Neuronal stem cell (in vitro differentiated cells): ENCODE results near the gene TBPL1.

Experiments
- DNase-seq: peaks from one replicate; pipeline ENCODE4 v3.0.0-alpha.2; 2013; ENCODE audit warnings: low spot score
- H2AFZ ChIP-seq: one replicate; pipeline ENCODE4 v1.6.1; 2013; ENCODE audit warnings: mild to moderate bottlenecking, low read length, inconsistent platforms
- H2AK5ac ChIP-seq: 2 replicates; pipeline ENCODE4 v1.6.1; 2013; ENCODE audit warnings: low read depth, mild to moderate bottlenecking, inconsistent platforms, low read length, moderate library complexity, mixed read lengths
- H2BK120ac ChIP-seq: 2 replicates; pipeline ENCODE4 v1.6.1; 2013; ENCODE audit warnings: low read depth, mild to moderate bottlenecking, inconsistent platforms, low read length, moderate library complexity, mixed read lengths
- H2BK12ac ChIP-seq: one replicate; pipeline ENCODE4 v1.6.1; 2013; ENCODE audit warnings: low read length, inconsistent platforms
- H2BK15ac ChIP-seq: 2 replicates; pipeline ENCODE4 v1.6.1; 2013; ENCODE audit warnings: mild to moderate bottlenecking, low read length, inconsistent platforms, mixed read lengths
- H2BK5ac ChIP-seq: one replicate; pipeline ENCODE4 v1.6.1; 2013; ENCODE audit warnings: inconsistent platforms, mild to moderate bottlenecking, low read length, moderate library complexity
- H3K14ac ChIP-seq: one replicate; pipeline ENCODE4 v1.6.1; 2013; ENCODE audit warnings: low read length, inconsistent platforms
- H3K18ac ChIP-seq: 2 replicates; pipeline ENCODE4 v1.6.1; 2013; ENCODE audit warnings: low read length, inconsistent platforms
- H3K23ac ChIP-seq: 2 replicates; pipeline ENCODE4 v1.6.1; 2013; ENCODE audit warnings: low read depth, mild to moderate bottlenecking, mixed read lengths, low read length, inconsistent platforms; ENCODE audit not compliant: poor library complexity
- H3K27ac ChIP-seq: replicated peaks from 3 replicates; pipeline ENCODE4 v1.5.1; 2013; ENCODE audit warnings: low read length, inconsistent platforms
- H3K27me3 ChIP-seq, 3 experiments: 2 replicates each; pipeline ENCODE4 v1.6.1; 2013; ENCODE audit warnings: low read length in 3 of 3, mild to moderate bottlenecking in 2 of 3, inconsistent platforms in 1 of 3, low read depth in 1 of 3, mixed read lengths in 1 of 3, moderate library complexity in 1 of 3; ENCODE audit not compliant: control insufficient read depth in 3 of 3, insufficient read depth in 3 of 3
- H3K36me3 ChIP-seq, 2 donors: replicated peaks in 1 of 2; 2 replicates each; pipeline ENCODE4 v1.6.1; 2013; ENCODE audit warnings: low read length in 2 of 2; ENCODE audit not compliant: control insufficient read depth in 2 of 2, insufficient read depth in 2 of 2
- H3K4ac ChIP-seq: 2 replicates; pipeline ENCODE4 v1.6.1; 2013; ENCODE audit warnings: inconsistent platforms, mild to moderate bottlenecking, low read length, moderate library complexity
- H3K4me1 ChIP-seq, 2 donors: 1 replicate in 1 of 2; 2 replicates in 1 of 2; pipeline ENCODE4 v1.6.1; 2013; ENCODE audit warnings: low read length in 2 of 2, low read depth in 1 of 2; ENCODE audit not compliant: control insufficient read depth in 2 of 2, insufficient read depth in 1 of 2
- H3K4me2 ChIP-seq: one replicate; pipeline ENCODE4 v1.6.1; 2013; ENCODE audit warnings: mild to moderate bottlenecking, low read length, inconsistent platforms; ENCODE audit not compliant: insufficient read depth, poor library complexity, severe bottlenecking
- H3K4me3 ChIP-seq, 2 donors: 2 replicates each; pipeline ENCODE4 v1.5.1; 2013; ENCODE audit warnings: low read length in 2 of 2, mild to moderate bottlenecking in 2 of 2, inconsistent platforms in 1 of 2, moderate library complexity in 1 of 2
- H3K79me1 ChIP-seq: one replicate; pipeline ENCODE4 v1.6.1; 2013; ENCODE audit warnings: low read depth, mild to moderate bottlenecking, inconsistent platforms, low read length, moderate library complexity
- H3K9ac ChIP-seq: one replicate; pipeline ENCODE4 v1.6.1; 2013; ENCODE audit warnings: mild to moderate bottlenecking, low read depth, low read length, inconsistent platforms; ENCODE audit not compliant: poor library complexity
- H3K9me3 ChIP-seq, 2 donors: replicated peaks in 1 of 2; 2 replicates each; pipeline versions ENCODE3 to v1.6.1; 2013; ENCODE audit warnings: low read length in 2 of 2, mild to moderate bottlenecking in 2 of 2, inconsistent platforms in 1 of 2, low read depth in 1 of 2, mixed read lengths in 1 of 2, moderate library complexity in 1 of 2; ENCODE audit not compliant: control insufficient read depth in 2 of 2, insufficient read depth in 1 of 2
- H4K8ac ChIP-seq: one replicate; pipeline ENCODE4 v1.6.1; 2013; ENCODE audit warnings: low read depth, mild to moderate bottlenecking, inconsistent platforms, low read length, moderate library complexity
- H4K91ac ChIP-seq: one replicate; pipeline ENCODE4 v1.6.1; 2013; ENCODE audit warnings: low read length, low read depth, mild to moderate bottlenecking, inconsistent platforms; ENCODE audit not compliant: poor library complexity
- WGBS, 2 donors: extraction: QIAGEN DNeasy Blood & Tissue Kit; methylation state at CpG; one replicate each; pipeline ENCODE4 v1.1.7; 2013; ENCODE audit warnings: missing lambda C conversion rate in 2 of 2, mixed read lengths in 1 of 2; ENCODE audit not compliant: insufficient read length in 2 of 2, insufficient replicate concordance in 1 of 2; ENCODE audit errors: extremely low coverage in 2 of 2; 5-methylcytosine and 5-hydroxymethylcytosine counted together

The TBPL1 gene

GRCh38 chr6:134007077-134007476, 54.1 kb downstream of the TBPL1 start:
- no peak for DNase-seq
- Histone ChIP-seq H3K4ac (no peak overlapping the region), H2BK120ac (peak overlapping the region; percentile 6), H3K14ac (no peak overlapping the region), H2BK15ac (peak overlapping the region; percentile 28), H3K18ac (no peak overlapping the region), H2BK12ac (no peak overlapping the region), H4K8ac (no peak overlapping the region), H2AFZ (no peak overlapping the region), H3K9me3 (no peaks in the 10 kb centered on the region), H3K27ac (no peak overlapping the region), H3K79me1 (no peaks in the 10 kb centered on the region), H3K4me2 (no peak overlapping the region), H3K36me3 (no peaks in the 10 kb centered on the region), H3K4me1 (peaks cover 9 to 18% of the 10 kb centered on the region in 2 donors), H3K27me3 (no peaks in the 10 kb centered on the region), H3K4me3 (no peak overlapping the region), H3K9ac (peak overlapping the region; percentile 68), H2AK5ac (no peak overlapping the region), H4K91ac (no peak overlapping the region), H3K23ac (no peak overlapping the region), H2BK5ac (no peak overlapping the region)
- WGBS, 2 donors = no CpG with 5 or more reads among the region's 4 CpGs

GRCh38 chr6:134009876-134010275, 56.9 kb downstream of the TBPL1 start:
- Histone ChIP-seq H2BK12ac (no peak overlapping the region), H2AFZ (no peak overlapping the region), H3K79me1 (no peaks in the 10 kb centered on the region), H2BK120ac (no peak overlapping the region), H3K9me3 (no peaks in the 10 kb centered on the region), H3K27me3 (no peaks in the 10 kb centered on the region), H3K36me3 (no peaks in the 10 kb centered on the region), H3K4me3 (no peak overlapping the region), H3K4ac (no peak overlapping the region), H3K9ac (no peak overlapping the region), H3K18ac (no peak overlapping the region), H3K27ac (no peak overlapping the region), H3K14ac (no peak overlapping the region), H4K8ac (no peak overlapping the region), H2AK5ac (no peak overlapping the region), H2BK15ac (no peak overlapping the region), H3K4me1 (peaks cover 0 to 2% of the 10 kb centered on the region in 2 donors), H2BK5ac (no peak overlapping the region), H4K91ac (no peak overlapping the region), H3K23ac (no peak overlapping the region), H3K4me2 (no peak overlapping the region)
- DNase-seq = no peak

- H3K27ac ChIP-seq = no peak overlapping the region
- no peak overlapping the region for H3K4me2 ChIP-seq
- no peak overlapping the region for H3K4ac ChIP-seq
- H2BK5ac ChIP-seq = no peak overlapping the region
- H3K14ac ChIP-seq = no peak overlapping the region
- no peak overlapping the region for H2BK120ac ChIP-seq
- no peak overlapping the region for H2AK5ac ChIP-seq
- H3K9ac ChIP-seq = no peak overlapping the region
- H3K4me1 ChIP-seq = no peaks in the 10 kb centered on the region
- H3K23ac ChIP-seq = no peak overlapping the region
- H3K36me3 ChIP-seq = no peaks in the 10 kb centered on the region
- no peak overlapping the region for H3K18ac ChIP-seq
- no peaks in the 10 kb centered on the region for H3K27me3 ChIP-seq
- H4K91ac ChIP-seq = no peak overlapping the region
- no CpG with 5 or more reads among the region's 8 CpGs for WGBS, 2 donors
- H3K79me1 ChIP-seq = no peaks in the 10 kb centered on the region
- H2BK15ac ChIP-seq = no peak overlapping the region
- no peak overlapping the region for H2AFZ ChIP-seq
- no peak overlapping the region for H4K8ac ChIP-seq
- no peaks in the 10 kb centered on the region for H3K9me3 ChIP-seq
- DNase-seq = no peak
- no peak overlapping the region for H2BK12ac ChIP-seq
- H3K4me3 ChIP-seq = no peak overlapping the region
Observed at GRCh38 chr6:134010400-134010799, 57.4 kb downstream of the TBPL1 start.

GRCh38 chr6:134010974-134011373, 58.0 kb downstream of the TBPL1 start:
- H2BK120ac ChIP-seq = no peak overlapping the region

More at GRCh38 chr6:134010974-134011373, 58.0 kb downstream of the TBPL1 start:
- no peak for DNase-seq
- Histone ChIP-seq H3K79me1 (no peaks in the 10 kb centered on the region), H2AFZ (no peak overlapping the region), H3K18ac (no peak overlapping the region), H4K8ac (no peak overlapping the region), H2BK5ac (no peak overlapping the region), H4K91ac (no peak overlapping the region), H3K4ac (no peak overlapping the region), H3K9ac (no peak overlapping the region), H3K23ac (no peak overlapping the region), H2BK12ac (no peak overlapping the region), H3K36me3 (no peaks in the 10 kb centered on the region), H3K14ac (no peak overlapping the region), H3K9me3 (no peaks in the 10 kb centered on the region), H2BK15ac (no peak overlapping the region), H3K4me1 (no peaks in the 10 kb centered on the region), H3K27me3 (no peaks in the 10 kb centered on the region), H3K27ac (no peak overlapping the region), H2AK5ac (no peak overlapping the region), H3K4me3 (no peak overlapping the region), H3K4me2 (no peak overlapping the region)
- WGBS, 2 donors = no CpG with 5 or more reads among the region's 2 CpGs
